ENCODE measurements around the gene CCNY. TPM values are rescaled to one million over a fixed set of nuclear protein-coding genes. Genes with fewer than 3 reads are reported as not detected.
A peak's percentile ranks its signal among the peaks of the same experiment; 100 is the strongest.

The CCNY gene
- total RNA-seq, 4 donors from 2014 or later: 23.9 to 68.1 (median 39.5) TPM

- Histone ChIP-seq H3K4me1 (no peaks in the 10 kb centered on the region), H3K36me3 (no peaks in the 10 kb centered on the region), H3K4me3 (no peak overlapping the region), H3K27ac (no peak overlapping the region), H3K9me3 (no peaks in the 10 kb centered on the region), H3K27me3 (peaks cover 0 to 2% (median 2%) of the 10 kb centered on the region in 3 donors)
- TF ChIP-seq, protein P1, sequence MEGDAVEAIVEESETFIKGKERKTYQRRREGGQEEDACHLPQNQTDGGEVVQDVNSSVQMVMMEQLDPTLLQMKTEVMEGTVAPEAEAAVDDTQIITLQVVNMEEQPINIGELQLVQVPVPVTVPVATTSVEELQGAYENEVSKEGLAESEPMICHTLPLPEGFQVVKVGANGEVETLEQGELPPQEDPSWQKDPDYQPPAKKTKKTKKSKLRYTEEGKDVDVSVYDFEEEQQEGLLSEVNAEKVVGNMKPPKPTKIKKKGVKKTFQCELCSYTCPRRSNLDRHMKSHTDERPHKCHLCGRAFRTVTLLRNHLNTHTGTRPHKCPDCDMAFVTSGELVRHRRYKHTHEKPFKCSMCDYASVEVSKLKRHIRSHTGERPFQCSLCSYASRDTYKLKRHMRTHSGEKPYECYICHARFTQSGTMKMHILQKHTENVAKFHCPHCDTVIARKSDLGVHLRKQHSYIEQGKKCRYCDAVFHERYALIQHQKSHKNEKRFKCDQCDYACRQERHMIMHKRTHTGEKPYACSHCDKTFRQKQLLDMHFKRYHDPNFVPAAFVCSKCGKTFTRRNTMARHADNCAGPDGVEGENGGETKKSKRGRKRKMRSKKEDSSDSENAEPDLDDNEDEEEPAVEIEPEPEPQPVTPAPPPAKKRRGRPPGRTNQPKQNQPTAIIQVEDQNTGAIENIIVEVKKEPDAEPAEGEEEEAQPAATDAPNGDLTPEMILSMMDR (IDR thresholded peaks at IDR 0.05 in 4 of 5, conservative IDR thresholded peaks at IDR 0.05 in 1 of 5): no peak
- TF ChIP-seq POLR2A (IDR thresholded peaks at IDR 0.05): no peak
- DNase-seq (no peak), ATAC-seq (no peak)
- intact Hi-C loops (cut with DNase I; ENCODE audit: low total_unique reads) (loop anchor here (10.0 kb wide), 1 partner anchor 350 kb away; no protein-coding TSS in a partner anchor), in situ Hi-C loops (cut with MboI; ENCODE audit: low sequenced_read_pairs in 4 of 4) (loop anchor here in 1 of 4 donors (25.0 kb wide), 1 partner anchor 357 kb away; no protein-coding TSS in a partner anchor)
Observed at GRCh38 chr10:35594115-35595079, 258.1 kb downstream of the CCNY start.

DNA sequence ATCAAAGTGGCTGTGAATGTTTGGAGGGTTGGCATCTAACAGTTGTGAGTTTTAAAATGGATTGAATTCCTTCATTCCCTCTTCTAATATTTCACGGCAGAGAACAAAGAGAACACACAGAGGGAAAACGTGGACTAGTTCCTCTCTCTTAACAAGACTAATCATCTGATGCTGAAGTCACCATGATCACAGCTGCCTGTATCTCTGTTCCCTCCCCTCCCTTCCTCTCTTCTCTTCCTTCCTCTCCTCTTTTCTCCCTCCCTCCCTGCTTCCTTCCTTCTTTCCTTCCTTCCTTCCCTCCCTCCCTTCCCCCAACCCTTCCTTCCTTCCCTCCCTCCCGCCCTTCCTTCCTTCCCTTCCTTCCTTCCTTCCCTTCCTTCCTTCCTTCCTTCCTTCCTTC lies 258.8 kb downstream of the CCNY start:
- Histone ChIP-seq H3K4me3 (no peak overlapping the region), H3K27me3 (peaks cover 0 to 3% (median 2%) of the 10 kb centered on the region in 3 donors), H3K9me3 (no peaks in the 10 kb centered on the region), H3K4me1 (no peaks in the 10 kb centered on the region), H3K36me3 (no peaks in the 10 kb centered on the region), H3K27ac (no peak overlapping the region)
- intact Hi-C loops (cut with DNase I; ENCODE audit: low total_unique reads): loop anchor here (10.0 kb wide), 1 partner anchor 350 kb away; no protein-coding TSS in a partner anchor
- no peak for DNase-seq
- TF ChIP-seq, protein P1 (IDR thresholded peaks at IDR 0.05 in 4 of 5, conservative IDR thresholded peaks at IDR 0.05 in 1 of 5): no peak
- TF ChIP-seq POLR2A (IDR thresholded peaks at IDR 0.05): no peak
- in situ Hi-C loops (cut with MboI; ENCODE audit: low sequenced_read_pairs in 4 of 4): loop anchor here in 1 of 4 donors (25.0 kb wide), 1 partner anchor 358 kb away; no protein-coding TSS in a partner anchor
- no peak for ATAC-seq

GRCh38 chr10:35598379-35598778 lies 262.1 kb downstream of the CCNY start:
- no peak overlapping the region for H3K4me3 ChIP-seq
- in situ Hi-C loops (cut with MboI; ENCODE audit: low sequenced_read_pairs in 4 of 4): loop anchor here in 1 of 4 donors (25.0 kb wide), 1 partner anchor 361 kb away; no protein-coding TSS in a partner anchor
- H3K27ac ChIP-seq: no peak overlapping the region
- H3K9me3 ChIP-seq: no peaks in the 10 kb centered on the region
- ATAC-seq (no peak), DNase-seq (no peak)
- peaks cover 0 to 9% (median 7%) of the 10 kb centered on the region in 3 donors for H3K27me3 ChIP-seq
- no peaks in the 10 kb centered on the region for H3K36me3 ChIP-seq
- intact Hi-C loops (cut with DNase I; ENCODE audit: low total_unique reads): loop anchor here (10.0 kb wide), 1 partner anchor 354 kb away; no protein-coding TSS in a partner anchor
- no peaks in the 10 kb centered on the region for H3K4me1 ChIP-seq
- TF ChIP-seq POLR2A (IDR thresholded peaks at IDR 0.05): no peak
- TF ChIP-seq, protein P1 (IDR thresholded peaks at IDR 0.05 in 4 of 5, conservative IDR thresholded peaks at IDR 0.05 in 1 of 5): peak in 3 of 5 experiments; percentile 14 to 35 (median 26)

DNA sequence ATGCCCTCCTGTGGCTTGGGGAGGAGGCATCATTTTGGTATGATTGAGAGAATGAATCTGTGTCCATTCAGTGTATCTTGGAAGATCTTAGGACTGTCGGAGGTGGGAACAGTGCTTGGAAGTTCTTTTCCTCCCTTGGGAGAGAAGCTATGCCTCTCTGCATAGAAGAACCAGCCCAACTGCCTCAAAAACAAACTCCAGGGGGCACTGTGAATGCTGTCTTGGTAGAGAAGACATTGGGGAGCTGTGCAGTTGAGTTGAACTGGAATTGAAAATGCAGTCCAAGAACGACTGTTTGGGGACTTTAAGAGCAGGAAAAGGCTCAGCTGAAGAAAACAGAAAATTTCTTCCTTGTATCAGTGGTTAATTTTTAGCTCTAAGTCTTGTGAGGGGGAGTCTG lies 263.9 kb downstream of the CCNY start:
- Histone ChIP-seq H3K4me1 (no peaks in the 10 kb centered on the region), H3K9me3 (no peaks in the 10 kb centered on the region), H3K36me3 (no peaks in the 10 kb centered on the region), H3K4me3 (no peak overlapping the region), H3K27me3 (peaks cover 1 to 12% (median 8%) of the 10 kb centered on the region in 3 donors), H3K27ac (no peak overlapping the region)
- DNase-seq: no peak
- intact Hi-C loops (cut with DNase I; ENCODE audit: low total_unique reads) (no loop called here), in situ Hi-C loops (cut with MboI; ENCODE audit: low sequenced_read_pairs in 4 of 4) (no loop called here)
- TF ChIP-seq, protein P1 (IDR thresholded peaks at IDR 0.05 in 4 of 5, conservative IDR thresholded peaks at IDR 0.05 in 1 of 5): no peak
- no peak for TF ChIP-seq POLR2A (IDR thresholded peaks at IDR 0.05)
- ATAC-seq: no peak
